Mesenteric fat pad (tissue), 1 donor: Measurements from ENCODE around the gene HMGB4. TPM values are rescaled to one million over a fixed set of nuclear protein-coding genes. Genes with fewer than 3 reads are reported as not detected.

Experiments used
- DNase-seq: peaks from one replicate; pipeline ENCODE4 v3.0.0-alpha.2; 2020; ENCODE audit warnings: low spot score
- total RNA-seq: library from RNA; stranded (reverse); fragmentation: NEBNext Ultra II Directional; extraction: Animal tissue kit (Norgen Biotek cat#: 25700); gene quantifications from one replicate; pipeline ENCODE4 v1.2.1, GENCODE V29; 2021
- donor health status: DM: yes; HTN: yes; CAD: no.

HMGB4 gene
- total RNA-seq, 1 donor from 2014 or later: not detected

- DNase-seq: no peak
Measured at GRCh38 chr1:33897092-33897725, 33.3 kb downstream of the HMGB4 start.

DNA sequence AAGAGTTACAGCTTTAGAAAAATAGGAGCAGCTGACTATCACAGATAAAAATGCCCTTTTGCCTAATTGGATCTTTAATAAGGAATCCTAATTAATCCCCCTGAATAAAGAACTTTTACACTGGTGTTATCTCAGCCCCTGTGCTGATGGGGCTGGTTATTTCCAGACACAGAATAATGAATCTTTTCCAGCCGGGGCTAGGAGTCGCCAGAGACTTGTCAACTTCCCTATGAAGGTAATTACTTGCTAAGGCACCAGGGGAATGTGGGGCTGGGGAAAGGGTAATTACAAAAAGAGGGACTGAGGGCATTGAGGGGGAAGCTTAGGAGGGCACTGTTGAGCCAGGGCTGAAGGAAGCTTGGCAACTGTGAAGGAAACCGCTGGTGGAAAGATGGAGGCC is 34.5 kb downstream of the HMGB4 start:
- DNase-seq: no peak

DNA sequence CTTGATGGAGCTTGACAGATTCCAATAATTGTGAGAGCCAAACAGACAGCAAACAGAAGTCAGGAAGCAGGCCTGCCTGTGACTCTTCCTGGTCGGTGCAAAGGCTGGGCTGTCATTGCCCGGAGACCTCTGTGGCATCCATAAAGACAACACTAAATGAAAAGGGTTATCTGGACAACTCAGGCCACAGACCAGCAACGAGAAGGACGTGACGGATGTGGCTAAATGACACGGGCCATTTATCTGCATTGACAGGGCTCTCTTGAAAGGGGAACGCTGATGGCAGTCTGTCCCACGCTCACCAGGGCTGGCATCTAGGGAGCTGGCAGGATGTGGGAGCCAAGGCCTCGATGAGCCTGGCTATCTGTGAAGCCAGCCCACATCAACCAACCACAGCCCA is 35.0 kb downstream of the HMGB4 start:
- DNase-seq: no peak

GRCh38 chr1:33899746-33900145 is 35.9 kb downstream of the HMGB4 start:
- DNase-seq: no peak

GRCh38 chr1:33902486-33903209 is 38.8 kb downstream of the HMGB4 start:
- DNase-seq: no peak

- DNase-seq: no peak
Measured at GRCh38 chr1:33903210-33903589, 39.3 kb downstream of the HMGB4 start.

GRCh38 chr1:33905241-33905640 is 41.4 kb downstream of the HMGB4 start:
- DNase-seq: no peak

DNA sequence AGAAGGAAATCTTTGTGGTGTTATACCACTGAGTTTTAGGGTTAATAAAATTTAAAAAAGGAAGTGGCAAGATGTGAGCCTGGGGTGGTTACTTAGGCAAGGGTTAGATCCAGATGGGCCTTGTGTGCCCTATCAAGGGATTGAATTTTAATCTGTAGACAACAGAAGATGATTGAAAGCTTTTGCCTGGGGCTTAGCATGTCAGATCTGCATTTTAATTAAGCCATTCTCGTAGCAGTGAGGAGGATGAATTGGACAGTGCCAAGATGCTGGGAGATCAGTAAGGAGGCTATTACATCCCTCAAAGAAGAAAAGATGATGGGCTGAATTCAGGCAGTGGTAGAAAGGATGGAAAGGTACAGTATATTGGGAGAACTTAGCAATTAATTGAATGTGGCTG is 42.3 kb downstream of the HMGB4 start:
- no peak for DNase-seq

GRCh38 chr1:33908324-33908956 is 44.6 kb downstream of the HMGB4 start:
- DNase-seq: no peak
